GM12864 (cell line): ENCODE data around the gene NANOGP8.

ENCODE experiments used
- DNase-seq: peaks from one replicate; pipeline ENCODE4 v3.0.0-alpha.2; 2011; ENCODE audit warnings: low read depth
- H3K4me3 ChIP-seq: 2 replicates; pipeline ENCODE4 v1.5.1; 2011; ENCODE audit warnings: mild to moderate bottlenecking, low read depth, low read length, control low read depth
- CTCF ChIP-seq: IDR thresholded peaks from 2 replicates; pipeline ENCODE4 v1.5.1; 2011; ENCODE audit warnings: low read depth, mild to moderate bottlenecking, moderate library complexity, low read length, control low read depth, inconsistent platforms; ENCODE audit errors: missing control alignments

NANOGP8 gene

GRCh38 chr15:35055416-35056105 lies 29.5 kb downstream of the NANOGP8 start:
- H3K4me3 ChIP-seq: no peak overlapping the region
- no peak for DNase-seq
- no peak for TF ChIP-seq CTCF

DNA sequence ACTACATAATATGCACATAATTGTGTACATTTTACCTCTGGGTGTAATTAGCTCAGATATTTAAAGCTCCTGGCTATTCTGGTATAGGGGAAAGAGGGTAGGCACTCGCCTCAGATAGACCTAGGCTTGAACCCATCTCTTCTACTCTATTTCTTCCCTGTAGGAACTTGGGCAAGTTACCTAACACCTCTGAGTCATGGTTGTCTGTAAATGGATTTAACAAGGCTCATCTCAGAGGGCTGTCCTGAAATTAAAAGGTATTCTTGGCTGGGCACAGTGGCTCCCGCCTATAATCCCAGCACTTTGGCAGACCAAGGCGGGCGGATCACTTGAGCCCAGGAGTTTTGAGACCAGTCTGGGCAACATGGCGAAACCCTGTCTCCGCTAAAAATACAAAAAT lies 30.7 kb downstream of the NANOGP8 start:
- TF ChIP-seq CTCF: no peak
- no peak overlapping the region for H3K4me3 ChIP-seq
- no peak for DNase-seq

DNA sequence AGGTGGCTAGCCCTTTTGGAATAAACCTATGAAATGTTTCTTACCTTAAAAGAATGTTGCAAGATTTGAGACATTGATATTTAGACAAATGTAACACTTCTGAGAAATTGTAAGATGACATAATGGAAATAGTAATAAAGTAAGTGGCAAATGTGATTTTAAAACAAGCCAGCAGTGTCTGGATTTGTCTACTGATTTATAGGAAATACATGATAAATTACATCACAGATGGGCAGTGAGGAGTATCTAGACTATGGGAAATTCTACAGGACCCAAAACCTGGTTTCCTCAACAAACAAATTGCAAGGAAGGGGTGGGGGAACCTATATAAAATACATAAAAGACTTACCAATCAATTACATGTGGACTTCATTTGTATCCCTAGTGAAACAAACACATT lies 37.1 kb downstream of the NANOGP8 start:
- DNase-seq: no peak
- TF ChIP-seq CTCF: no peak
- no peak overlapping the region for H3K4me3 ChIP-seq

DNA sequence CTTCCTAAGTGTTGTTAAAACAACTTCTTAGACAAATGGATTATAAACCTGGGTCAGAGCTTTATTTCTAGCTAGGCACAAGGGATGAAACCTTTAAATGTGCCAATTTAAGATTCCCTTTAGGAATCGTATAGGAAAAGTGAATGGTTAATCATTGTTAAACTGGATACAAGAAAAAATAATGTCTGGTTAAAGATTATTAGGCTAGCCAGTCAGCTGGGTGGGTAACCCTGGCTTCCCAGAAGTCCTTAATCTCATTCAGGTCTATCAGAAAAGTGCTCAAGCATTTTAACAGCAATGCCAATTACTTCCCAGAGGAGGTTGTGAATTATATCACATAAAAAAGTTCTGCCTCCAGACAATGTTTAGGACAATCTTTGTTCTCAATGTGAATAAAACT lies 37.6 kb downstream of the NANOGP8 start:
- DNase-seq: no peak
- H3K4me3 ChIP-seq: no peak overlapping the region
- TF ChIP-seq CTCF: no peak

DNA sequence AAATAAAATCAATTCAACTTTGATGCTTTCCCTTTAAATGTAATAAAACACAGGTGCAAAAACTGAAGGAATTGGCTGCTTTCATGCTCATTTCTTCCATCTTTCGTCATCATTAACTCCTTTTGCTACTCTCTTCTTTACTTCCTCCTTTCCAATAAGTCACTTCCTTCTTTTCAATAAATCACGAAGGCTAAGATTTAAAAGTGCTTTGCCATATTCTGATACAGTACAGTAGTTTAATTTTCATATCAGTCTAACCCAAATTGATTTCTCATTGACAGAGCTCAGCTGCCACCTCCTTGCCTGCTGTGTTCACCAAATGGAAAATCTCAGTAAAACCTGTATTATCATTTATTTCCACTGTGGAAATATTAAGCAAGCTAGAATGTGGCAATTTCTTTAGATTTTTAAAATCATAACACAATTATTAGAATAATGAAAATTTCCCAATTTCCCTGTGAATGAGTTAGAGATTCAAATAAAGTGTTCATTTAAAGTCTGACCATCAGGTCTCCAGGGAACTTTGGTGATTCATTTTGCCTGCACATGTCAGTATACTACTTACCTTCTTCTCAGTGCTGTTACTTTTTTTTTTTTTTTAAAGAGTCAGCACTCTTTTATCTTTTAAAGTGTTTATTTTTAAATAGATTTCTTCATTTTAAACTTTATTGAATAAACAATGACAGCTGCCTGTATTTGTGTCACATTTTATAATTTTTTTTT lies 41.6 kb downstream of the NANOGP8 start:
- no peak for TF ChIP-seq CTCF
- DNase-seq: no peak
- no peak overlapping the region for H3K4me3 ChIP-seq

- no peak for TF ChIP-seq CTCF
- no peak for DNase-seq
- H3K4me3 ChIP-seq: no peak overlapping the region
These were observed 44.5 kb downstream of the NANOGP8 start for GRCh38 chr15:35040339-35041255.
